Measurements from ENCODE around the gene RUFY2.

- TF ChIP-seq CTCF (IDR thresholded peaks at IDR 0.05) (no peak), EP300 (IDR thresholded peaks at IDR 0.05) (no peak), POLR2A (IDR thresholded peaks at IDR 0.05) (no peak)
Observed at GRCh38 chr10:68353537-68353936, 53.5 kb downstream of the RUFY2 start.
